T1000 (cell line): Measurements from ENCODE around the gene CMIP.
A peak's percentile ranks its signal among the peaks of the same experiment; 100 is the strongest.

ENCODE experiments used
- DNase-seq: peaks from one replicate; lab custom pipeline; 2025; ENCODE audit warnings: mixed read lengths; lab: John Stamatoyannopoulos, UW

Gene CMIP

GRCh38 chr16:81639931-81640680 is 195.5 kb downstream of the CMIP start:
- DNase-seq, result no peak

- no peak for DNase-seq
Measured at GRCh38 chr16:81640681-81641070, 196.1 kb downstream of the CMIP start.

DNA sequence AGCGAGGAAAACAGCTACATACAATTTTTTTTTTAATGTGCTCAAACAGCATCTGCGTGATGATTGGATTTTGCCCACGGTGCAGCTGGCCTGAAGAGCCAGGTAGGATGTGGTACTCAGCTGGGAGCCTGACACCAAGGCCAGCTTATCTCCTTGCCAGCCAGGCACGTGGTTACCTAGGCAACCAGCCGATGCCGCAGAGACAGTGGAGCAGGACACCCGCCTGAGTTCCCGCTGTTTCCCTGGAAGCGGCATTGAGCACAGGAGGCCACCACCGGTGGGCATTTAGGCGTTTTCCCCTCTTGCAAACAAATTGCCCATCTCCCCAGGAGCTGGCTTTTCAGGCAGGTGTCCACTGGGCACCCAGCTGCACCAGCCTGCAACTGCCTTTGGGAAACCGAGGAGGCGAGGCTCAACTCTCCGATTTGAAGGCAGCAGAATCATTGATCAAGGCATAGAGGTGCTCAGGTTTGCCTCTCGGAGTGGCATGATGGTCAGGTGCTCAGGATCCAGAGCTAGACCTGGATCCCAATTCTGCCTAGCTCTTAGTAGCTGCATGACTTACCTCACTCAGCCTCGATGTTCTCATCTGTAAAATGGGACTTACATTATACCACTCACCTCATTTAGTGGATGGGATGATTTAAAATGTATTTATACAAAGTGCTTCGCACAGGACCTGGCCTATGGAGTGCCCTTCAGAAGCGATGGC is 196.9 kb downstream of the CMIP start:
- DNase-seq, result no peak

DNA sequence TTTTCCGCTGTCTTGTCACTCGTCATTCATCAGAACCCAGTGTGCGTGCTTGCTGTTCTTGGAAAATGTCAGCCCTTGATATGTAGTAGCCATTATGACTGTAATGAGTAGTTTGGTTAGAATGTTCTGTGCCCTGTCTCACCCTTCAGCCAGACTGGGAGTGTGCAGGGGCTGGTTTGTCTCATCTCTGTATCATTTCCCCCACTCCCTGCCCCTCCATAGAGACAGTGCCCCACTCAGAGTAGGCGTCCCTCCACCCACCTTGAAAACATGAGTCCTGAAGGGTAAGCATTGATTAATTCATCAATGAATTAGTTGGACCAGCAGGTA is 197.5 kb downstream of the CMIP start:
- no peak for DNase-seq

DNA sequence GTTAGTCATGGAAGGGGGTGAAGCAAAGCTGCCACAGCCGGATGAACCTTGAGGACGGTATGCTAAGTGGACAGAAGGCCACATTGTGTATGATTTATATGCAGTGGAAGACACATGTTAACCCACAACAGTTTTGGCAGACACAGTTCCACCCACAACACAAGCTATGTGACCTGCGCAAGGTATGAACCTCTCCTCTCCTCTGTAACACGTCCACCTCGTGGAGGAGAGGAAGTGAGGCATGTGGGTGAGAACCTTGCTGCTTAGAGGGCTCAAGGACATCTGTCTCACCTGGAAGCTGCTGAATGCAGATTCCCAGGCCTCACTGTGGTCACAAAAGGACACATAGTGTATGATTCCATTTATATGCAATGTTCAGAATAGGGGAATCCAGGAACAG is 198.3 kb downstream of the CMIP start:
- no peak for DNase-seq

- peak; percentile 65 for DNase-seq
Measured at GRCh38 chr16:81645266-81645694, 200.7 kb downstream of the CMIP start.

DNA sequence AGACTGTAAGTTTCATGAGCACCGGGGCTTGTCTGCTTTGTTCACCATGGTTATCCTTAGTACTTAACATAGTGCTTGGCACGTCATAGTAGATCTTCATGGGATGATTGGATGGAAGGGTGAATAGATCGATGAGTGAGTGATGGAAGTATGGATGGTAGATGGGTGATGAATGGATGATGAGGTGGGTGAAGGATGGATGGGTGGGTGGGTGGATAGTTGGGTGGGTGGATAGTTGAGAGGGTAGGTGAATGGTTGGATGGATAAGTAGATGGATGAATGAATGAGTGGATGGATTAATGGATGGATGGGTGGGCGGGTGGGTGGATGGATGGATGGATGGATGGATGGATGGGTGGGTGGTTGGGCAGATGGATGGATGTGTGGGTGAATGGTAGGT is 201.3 kb downstream of the CMIP start:
- no peak for DNase-seq

GRCh38 chr16:81646561-81646960 is 202.0 kb downstream of the CMIP start:
- DNase-seq, result peak; percentile 4

- DNase-seq, result peak; percentile 34
Measured at GRCh38 chr16:81647527-81647926, 202.9 kb downstream of the CMIP start.

DNA sequence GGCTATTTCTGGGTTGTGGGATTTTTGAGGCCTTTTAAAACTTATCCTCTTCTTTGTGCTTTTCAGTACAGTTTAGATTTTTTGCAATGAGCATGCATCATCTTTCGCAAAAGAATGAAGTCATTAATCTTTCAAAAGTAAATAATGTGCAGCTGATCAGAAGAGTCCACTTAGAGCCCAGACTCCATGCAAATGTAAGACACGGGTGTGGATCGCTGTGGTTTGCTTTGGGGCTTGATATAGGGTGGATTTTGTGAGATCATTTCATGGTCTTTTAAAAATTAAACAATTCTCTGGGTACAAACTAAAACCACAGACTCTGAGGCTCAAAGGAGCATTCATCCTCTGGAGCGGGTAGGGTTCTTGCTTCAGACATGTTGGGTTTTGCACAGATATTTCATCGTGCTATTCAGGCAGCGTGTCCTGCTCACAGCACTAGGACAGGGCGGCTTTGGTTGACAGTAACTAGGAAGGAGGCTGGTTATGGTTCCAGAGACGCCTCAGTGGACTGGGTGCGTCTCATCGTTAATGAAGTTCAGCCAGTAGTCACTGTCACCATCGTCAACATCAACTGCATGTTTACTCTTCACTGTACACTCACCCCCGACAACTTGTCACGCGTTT is 205.1 kb downstream of the CMIP start:
- no peak for DNase-seq

- no peak for DNase-seq
Measured at GRCh38 chr16:81650281-81650680, 205.7 kb downstream of the CMIP start.

DNA sequence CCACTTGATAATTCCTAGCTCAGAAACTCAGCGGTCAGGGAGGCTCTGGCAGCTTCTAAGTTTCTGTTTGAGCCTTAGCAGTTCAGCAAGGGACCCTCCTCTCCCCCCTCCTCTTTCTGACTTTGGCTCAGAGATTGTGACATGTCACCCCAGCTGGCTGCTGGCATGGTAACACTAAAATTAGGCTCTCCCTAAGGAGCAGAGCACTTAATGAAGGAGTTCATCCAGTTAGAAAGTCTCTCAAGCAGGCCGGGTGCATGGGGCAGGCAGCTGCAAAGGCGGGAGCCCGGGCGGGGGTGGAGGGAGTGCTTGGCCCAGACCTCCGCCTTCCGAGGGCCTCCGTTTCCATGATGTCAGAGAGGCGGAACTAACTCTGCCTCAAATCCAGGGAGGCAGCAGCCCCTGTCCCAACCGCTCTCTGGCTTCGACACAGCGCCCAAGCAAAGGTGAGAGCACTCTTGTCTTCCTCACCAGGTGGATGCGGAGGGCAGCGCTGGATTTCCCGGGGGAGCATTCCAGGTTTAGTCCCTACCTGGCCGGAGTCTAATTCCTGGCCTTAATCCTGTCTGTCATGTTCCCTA is 206.5 kb downstream of the CMIP start:
- DNase-seq, result no peak

- no peak for DNase-seq
Measured at GRCh38 chr16:81651758-81652718, 207.4 kb downstream of the CMIP start.

DNA sequence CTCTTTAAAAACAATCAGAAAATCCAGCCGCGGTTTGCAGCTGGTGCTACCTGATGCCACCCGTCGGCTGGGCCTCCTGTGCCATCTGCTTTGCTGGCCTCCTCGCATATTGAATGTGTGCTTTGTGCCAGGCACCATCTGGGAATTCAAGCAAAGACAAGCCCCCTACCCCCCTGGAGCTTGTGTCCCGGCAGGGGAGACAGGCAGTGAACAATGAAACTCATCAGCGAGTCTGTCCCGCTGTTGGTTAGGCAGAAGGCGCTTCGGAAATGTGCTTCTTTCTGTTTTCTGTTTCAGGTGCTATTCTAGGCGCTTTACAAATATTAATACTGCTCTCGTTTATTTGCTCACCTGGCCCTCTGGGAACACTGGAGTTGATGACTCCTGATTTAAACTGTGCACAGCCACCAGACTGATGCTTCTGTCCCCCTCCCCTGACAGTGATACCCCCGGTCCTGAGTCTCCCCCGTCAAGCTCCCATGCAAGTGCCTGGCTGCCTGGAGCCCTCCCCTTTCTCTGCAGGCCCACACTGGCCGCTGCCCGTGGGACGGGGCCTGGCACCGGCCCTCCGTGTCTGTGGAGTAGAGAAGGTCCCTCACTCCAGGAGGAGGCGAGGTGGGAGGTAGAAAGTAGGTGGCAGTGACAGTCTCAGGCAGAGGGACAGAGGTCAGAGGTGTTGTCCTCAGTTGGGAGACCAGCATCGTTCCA is 208.3 kb downstream of the CMIP start:
- DNase-seq, result no peak

DNA sequence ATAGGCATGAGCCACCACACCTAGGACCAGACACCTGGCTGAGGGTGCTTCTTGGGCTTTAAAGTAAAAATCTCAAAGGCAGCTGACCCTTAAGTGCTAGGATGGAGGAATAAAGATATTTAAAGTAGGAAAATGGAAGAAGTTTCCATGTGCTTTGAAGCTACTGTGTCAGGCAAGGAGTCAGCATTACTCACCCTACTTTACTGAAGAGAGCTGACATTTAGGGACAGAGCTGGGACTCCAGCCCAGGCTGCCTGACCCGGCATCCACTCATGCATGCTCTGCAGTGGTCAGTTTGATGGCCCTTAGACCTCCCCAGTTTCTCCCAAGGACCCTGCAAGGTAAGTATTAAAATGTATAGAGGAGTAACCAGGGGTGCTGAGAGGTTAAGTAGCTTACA is 209.7 kb downstream of the CMIP start:
- no peak for DNase-seq

DNA sequence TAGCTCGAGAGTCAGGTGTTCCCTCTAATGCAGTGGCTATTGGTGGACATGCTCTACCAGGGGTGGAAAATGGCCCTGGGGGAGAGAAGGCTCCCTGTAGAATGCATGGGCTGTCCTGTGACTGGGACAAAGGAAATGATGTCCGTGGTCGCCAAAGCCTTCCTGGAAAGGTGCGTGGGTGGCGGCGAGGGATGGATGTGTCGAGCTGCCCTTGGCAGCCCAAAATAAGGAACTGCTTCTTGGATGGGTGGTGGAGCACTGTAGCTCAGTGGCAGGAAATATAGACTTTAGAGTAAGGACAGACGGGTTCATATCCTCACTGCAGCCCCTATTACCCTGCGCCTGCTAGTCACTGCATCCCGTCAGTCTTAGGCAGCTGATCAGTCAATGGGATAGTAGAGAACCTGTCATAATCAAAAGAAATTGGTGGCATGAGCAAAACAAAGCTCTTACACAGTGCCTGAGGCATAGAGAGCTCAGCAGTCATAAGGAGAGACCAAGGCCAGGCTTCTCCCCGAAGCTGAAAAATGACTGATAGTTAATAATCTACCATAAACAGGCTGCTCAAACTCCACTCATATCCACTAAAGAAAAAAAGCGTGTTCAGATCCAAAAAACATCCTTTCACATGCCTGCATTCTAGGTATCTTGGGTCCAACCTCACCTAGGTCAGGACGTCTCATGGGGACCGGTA is 211.0 kb downstream of the CMIP start:
- DNase-seq, result no peak

- no peak for DNase-seq
Measured at GRCh38 chr16:81657224-81657623, 212.6 kb downstream of the CMIP start.

GRCh38 chr16:81657781-81658180 is 213.2 kb downstream of the CMIP start:
- DNase-seq, result no peak

DNA sequence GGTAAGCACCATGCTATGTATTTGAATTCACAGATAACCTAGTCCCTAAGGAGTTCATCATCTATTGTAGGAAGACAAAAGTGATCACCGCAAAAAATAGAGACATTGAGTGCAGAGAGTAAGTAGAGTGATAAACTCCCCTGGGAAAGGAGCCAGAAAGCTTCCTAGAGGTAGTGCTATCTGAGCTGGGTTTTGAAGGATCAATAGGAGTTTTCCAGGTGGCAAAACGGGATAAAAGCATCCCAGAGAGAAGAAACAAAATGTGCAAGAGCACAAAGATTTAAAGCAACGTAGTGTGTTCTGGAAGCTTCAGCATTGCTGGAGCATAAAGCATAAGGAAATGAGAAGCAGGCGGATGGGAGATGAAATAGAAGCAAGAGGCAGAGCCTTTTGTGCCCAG is 213.8 kb downstream of the CMIP start:
- DNase-seq, result no peak

GRCh38 chr16:81659249-81659648 is 214.6 kb downstream of the CMIP start:
- DNase-seq, result no peak

- no peak for DNase-seq
Measured at GRCh38 chr16:81661082-81661481, 216.5 kb downstream of the CMIP start.
